WTC11 (cell line): ENCODE data around the gene CBY1. TPM values are rescaled to one million over a fixed set of nuclear protein-coding genes. Genes with fewer than 3 reads are reported as not detected.
A peak's percentile ranks its signal among the peaks of the same experiment; 100 is the strongest.

ENCODE experiments used
- ATAC-seq: fragments of 200-7000 bp; cut with Tn5 transposase; 2 replicates; pipeline ENCODE4 v1.10.0; 2021; ENCODE audit warnings: mild to moderate bottlenecking, moderate library complexity
- CTCF ChIA-PET: fragments of 300-600 bp; sonication (Branson Sonifier 250); formaldehyde crosslinking; loops from one replicate; lab custom pipeline; 2021; ENCODE audit warnings: antibody characterized with exemption; lab: Charles Lee
- POLR2A ChIA-PET: fragments of 350-600 bp; sonication (Branson Sonifier 250); formaldehyde crosslinking; loops from one replicate; lab custom pipeline; 2021; ENCODE audit warnings: antibody characterized with exemption; lab: Charles Lee
- DNase-seq: peaks from one replicate; pipeline ENCODE4 v3.0.0; 2021; ENCODE audit warnings: low spot score
- H3K27ac Mint-ChIP-seq: 2 replicates; pipeline ENCODE4 v1.8.0; 2021; ENCODE audit warnings: mixed read lengths
- H3K27me3 Mint-ChIP-seq: 2 replicates; pipeline ENCODE4 v1.8.0; 2021; ENCODE audit warnings: low read depth, mild to moderate bottlenecking, moderate library complexity, mixed read lengths
- H3K36me3 Mint-ChIP-seq: 2 replicates; pipeline ENCODE4 v1.8.0; 2021; ENCODE audit warnings: mixed read lengths
- H3K4me1 Mint-ChIP-seq: 2 replicates; pipeline ENCODE4 v1.8.0; 2022; ENCODE audit warnings: mixed read lengths
- H3K4me3 Mint-ChIP-seq: 2 replicates; pipeline ENCODE4 v1.8.0; 2021; ENCODE audit warnings: mild to moderate bottlenecking, moderate library complexity, mixed read lengths
- H3K9me3 Mint-ChIP-seq: 2 replicates; pipeline ENCODE4 v1.8.0; 2021; ENCODE audit warnings: mixed read lengths
- ARID4B ChIP-seq: sonication (generic); formaldehyde crosslinking; IDR thresholded peaks from 2 replicates; pipeline ENCODE4 v1.8.0; 2023; ENCODE audit warnings: missing genetic modification reagents, mild to moderate bottlenecking, borderline replicate concordance
- ATF2 ChIP-seq: sonication (generic); formaldehyde crosslinking; IDR thresholded peaks from 2 replicates; pipeline ENCODE4 v1.8.1; 2022; ENCODE audit warnings: low read depth, missing genetic modification reagents, borderline replicate concordance
- CREM ChIP-seq: sonication (generic); formaldehyde crosslinking; IDR thresholded peaks from 2 replicates; pipeline ENCODE4 v1.8.1; 2022; ENCODE audit warnings: mild to moderate bottlenecking, missing genetic modification reagents, moderate library complexity
- CTCF ChIP-seq: fragments of 200-600 bp; IDR thresholded peaks from 2 replicates; pipeline ENCODE4 v1.8.0; 2022; ENCODE audit warnings: antibody characterized with exemption
- EMX1 ChIP-seq: fragments of 250-450 bp; sonication (Bioruptor Pico); IDR thresholded peaks from 2 replicates; pipeline ENCODE4 v1.8.0; 2021; ENCODE audit warnings: mild to moderate bottlenecking
- ESRRA ChIP-seq: sonication (generic); formaldehyde crosslinking; IDR thresholded peaks from 2 replicates; pipeline ENCODE4 v1.8.1; 2022; ENCODE audit warnings: mild to moderate bottlenecking, missing genetic modification reagents, borderline replicate concordance
- FOXJ3 ChIP-seq: sonication (generic); formaldehyde crosslinking; IDR thresholded peaks from 2 replicates; pipeline ENCODE4 v1.9.0; 2021; ENCODE audit warnings: missing genetic modification reagents, mild to moderate bottlenecking, borderline replicate concordance
- GABPB1 ChIP-seq: sonication (generic); formaldehyde crosslinking; IDR thresholded peaks from 2 replicates; pipeline ENCODE4 v1.8.1; 2023; ENCODE audit warnings: mild to moderate bottlenecking, missing genetic modification reagents
- JUN ChIP-seq: sonication (generic); formaldehyde crosslinking; IDR thresholded peaks from 2 replicates; pipeline ENCODE4 v1.8.0; 2023; ENCODE audit warnings: mild to moderate bottlenecking, missing genetic modification reagents
- NFE2L1 ChIP-seq: sonication (generic); formaldehyde crosslinking; IDR thresholded peaks from 2 replicates; pipeline ENCODE4 v1.8.1; 2023; ENCODE audit warnings: missing genetic modification reagents
- NFYB ChIP-seq: sonication (generic); formaldehyde crosslinking; conservative IDR thresholded peaks from 2 replicates; pipeline ENCODE4 v1.8.0; 2022; ENCODE audit warnings: low read depth, missing genetic modification reagents
- NR2C2 ChIP-seq: sonication (generic); formaldehyde crosslinking; IDR thresholded peaks from 2 replicates; pipeline ENCODE4 v1.8.0; 2022; ENCODE audit warnings: mild to moderate bottlenecking, missing genetic modification reagents
- OVOL2 ChIP-seq: fragments of 250-450 bp; sonication (Bioruptor Pico); IDR thresholded peaks from 2 replicates; pipeline ENCODE4 v1.9.0; 2021; ENCODE audit warnings: mild to moderate bottlenecking, borderline replicate concordance
- PRRX2 ChIP-seq: fragments of 250-450 bp; sonication (Bioruptor Pico); IDR thresholded peaks from 2 replicates; pipeline ENCODE4 v1.8.0; 2021; ENCODE audit warnings: mild to moderate bottlenecking
- SMAD4 ChIP-seq: sonication (generic); formaldehyde crosslinking; IDR thresholded peaks from 2 replicates; pipeline ENCODE4 v1.8.0; 2022; ENCODE audit warnings: mild to moderate bottlenecking, missing genetic modification reagents
- SOX15 ChIP-seq: fragments of 250-450 bp; sonication (Bioruptor Pico); IDR thresholded peaks from 2 replicates; pipeline ENCODE4 v1.9.0; 2021; ENCODE audit warnings: mild to moderate bottlenecking
- TEAD1 ChIP-seq: sonication (generic); formaldehyde crosslinking; IDR thresholded peaks from 2 replicates; pipeline ENCODE4 v1.8.0; 2022; ENCODE audit warnings: mild to moderate bottlenecking, missing genetic modification reagents
- ZNF138 ChIP-seq: sonication (generic); formaldehyde crosslinking; conservative IDR thresholded peaks from 2 replicates; pipeline ENCODE4 v1.8.1; 2022; ENCODE audit warnings: mild to moderate bottlenecking, moderate library complexity, missing genetic modification reagents
- ZNF317 ChIP-seq: sonication (generic); formaldehyde crosslinking; IDR thresholded peaks from 2 replicates; pipeline ENCODE4 v1.8.1; 2023; ENCODE audit warnings: low read depth, mild to moderate bottlenecking, moderate library complexity, missing genetic modification reagents, borderline replicate concordance
- ZNF423 ChIP-seq: fragments of 250-450 bp; sonication (Bioruptor Pico); IDR thresholded peaks from 2 replicates; pipeline ENCODE4 v2.1.2; 2022; ENCODE audit warnings: mild to moderate bottlenecking, moderate library complexity
- ZNF671 ChIP-seq: fragments of 250-450 bp; sonication (Bioruptor Pico); IDR thresholded peaks from 2 replicates; pipeline ENCODE4 v1.8.0; 2021; ENCODE audit warnings: mild to moderate bottlenecking
- total RNA-seq: library from RNA; stranded (reverse); gene quantifications from 3 replicates; pipeline ENCODE4 v1.2.3, GENCODE V29; 2021
- TF ChIP-seq, protein P1 (sequence below): sonication (generic); formaldehyde crosslinking; IDR thresholded peaks from 2 replicates; pipeline ENCODE4 v1.8.1; 2022; ENCODE audit warnings: mild to moderate bottlenecking, missing genetic modification reagents, moderate library complexity, borderline replicate concordance

The CBY1 gene
- total RNA-seq, 1 experiment from 2014 or later, result 26.5 TPM

DNA sequence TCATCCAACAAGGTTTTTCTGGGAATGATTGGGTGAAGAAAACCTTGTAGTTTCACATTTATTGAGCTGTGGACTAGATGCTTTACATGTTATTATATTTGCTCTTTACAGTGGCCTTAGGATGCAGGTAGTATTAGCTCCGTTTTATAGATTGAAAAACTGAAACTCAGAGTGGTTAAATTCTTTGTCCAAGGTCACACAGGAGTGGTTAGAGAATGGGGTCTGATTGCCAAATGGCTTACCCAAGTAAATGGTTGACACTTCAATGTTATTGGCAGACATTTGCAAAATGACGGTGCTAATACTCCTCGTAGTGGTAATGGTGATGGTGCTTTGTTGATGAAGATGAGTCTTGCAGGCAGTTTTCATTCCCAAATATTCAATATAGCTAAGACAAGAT, 51.5 kb downstream of the CBY1 start:
- CTCF ChIA-PET, result interaction anchor here (1.0 to 1.8 kb wide), 2 partner anchors 17 to 58 kb away, joined by 4 read pairs; no protein-coding TSS in a partner anchor
- peaks cover 65% of the 10 kb centered on the region for H3K4me1 Mint-ChIP-seq
- H3K27me3 Mint-ChIP-seq, result no peaks in the 10 kb centered on the region; the same call in 1 of the 2 replicates
- ATAC-seq (no peak), DNase-seq (no peak)
- no peak for TF ChIP-seq PRRX2
- no peak for TF ChIP-seq SOX15 (CRISPR knock-in tag)
- no peak for TF ChIP-seq NR2C2 (CRISPR knock-in tag)
- TF ChIP-seq ZNF423, result no peak
- no peak for TF ChIP-seq ZNF317 (CRISPR knock-in tag)
- TF ChIP-seq CREM (CRISPR knock-in tag), result no peak
- no peak for TF ChIP-seq ESRRA (CRISPR knock-in tag)
- no peak for TF ChIP-seq ZNF671 (CRISPR knock-in tag)
- no peaks in the 10 kb centered on the region for H3K9me3 Mint-ChIP-seq
- POLR2A ChIA-PET, result no interaction called here
- no peak overlapping the region; the same call in 1 of the 2 replicates for H3K27ac Mint-ChIP-seq
- H3K36me3 Mint-ChIP-seq, result peaks cover 14% of the 10 kb centered on the region
- H3K4me3 Mint-ChIP-seq, result peak overlapping the region; percentile 3

DNA sequence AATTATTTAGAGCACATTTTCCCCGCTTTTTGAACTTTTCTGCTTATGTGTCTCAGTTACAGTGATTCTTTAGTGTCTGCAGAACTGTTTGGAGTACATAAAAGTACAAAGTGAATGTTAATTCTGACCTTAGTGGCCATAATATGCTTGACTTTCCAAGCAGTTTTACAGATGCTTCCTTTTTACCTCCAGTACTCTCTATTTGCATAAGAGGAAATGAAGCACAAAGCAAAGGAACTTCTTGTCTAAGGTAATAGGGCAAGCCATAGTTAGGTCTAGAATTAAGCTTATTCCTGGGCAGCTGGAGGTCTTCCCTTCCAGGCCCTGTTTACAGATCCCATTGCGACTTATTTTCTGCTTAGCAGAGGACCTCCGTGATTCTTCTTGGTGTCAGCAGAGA, 52.9 kb downstream of the CBY1 start:
- peaks cover 67% of the 10 kb centered on the region for H3K4me1 Mint-ChIP-seq
- ChIA-PET POLR2A (interaction anchor here (0.7 kb wide), 1 partner anchor 60 kb away, joined by 3 read pairs; no protein-coding TSS in a partner anchor), CTCF (interaction anchor here (1.8 kb wide), 1 partner anchor 57 kb away, joined by 4 read pairs; no protein-coding TSS in a partner anchor)
- ATAC-seq, result no peak
- H3K27ac Mint-ChIP-seq, result peak overlapping the region; percentile 90
- H3K27me3 Mint-ChIP-seq, result no peaks in the 10 kb centered on the region; the same call in 1 of the 2 replicates
- no peak for DNase-seq
- H3K4me3 Mint-ChIP-seq, result no peak overlapping the region
- TF ChIP-seq OVOL2 (CRISPR knock-in tag) (no peak), EMX1 (CRISPR knock-in tag) (no peak), NFYB (CRISPR knock-in tag) (no peak), JUN (CRISPR knock-in tag) (no peak), GABPB1 (CRISPR knock-in tag) (no peak)
- TF ChIP-seq, protein P1, sequence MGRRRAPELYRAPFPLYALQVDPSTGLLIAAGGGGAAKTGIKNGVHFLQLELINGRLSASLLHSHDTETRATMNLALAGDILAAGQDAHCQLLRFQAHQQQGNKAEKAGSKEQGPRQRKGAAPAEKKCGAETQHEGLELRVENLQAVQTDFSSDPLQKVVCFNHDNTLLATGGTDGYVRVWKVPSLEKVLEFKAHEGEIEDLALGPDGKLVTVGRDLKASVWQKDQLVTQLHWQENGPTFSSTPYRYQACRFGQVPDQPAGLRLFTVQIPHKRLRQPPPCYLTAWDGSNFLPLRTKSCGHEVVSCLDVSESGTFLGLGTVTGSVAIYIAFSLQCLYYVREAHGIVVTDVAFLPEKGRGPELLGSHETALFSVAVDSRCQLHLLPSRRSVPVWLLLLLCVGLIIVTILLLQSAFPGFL (CRISPR knock-in tag), result no peak
- TF ChIP-seq, all 79 proteins: peak for 0
- Mint-ChIP-seq H3K36me3 (peaks cover 14% of the 10 kb centered on the region), H3K9me3 (no peaks in the 10 kb centered on the region)

- H3K36me3 Mint-ChIP-seq, result peaks cover 16% of the 10 kb centered on the region
- no peak for ATAC-seq
- ChIA-PET CTCF (no interaction called here), POLR2A (no interaction called here)
- DNase-seq, result no peak
- no peaks in the 10 kb centered on the region; the same call in 1 of the 2 replicates for H3K27me3 Mint-ChIP-seq
- no peak for TF ChIP-seq CREM (CRISPR knock-in tag)
- no peak for TF ChIP-seq ATF2 (CRISPR knock-in tag)
- TF ChIP-seq SMAD4 (CRISPR knock-in tag), result no peak
- TF ChIP-seq ESRRA (CRISPR knock-in tag), result no peak
- no peak for TF ChIP-seq NFE2L1
- TF ChIP-seq FOXJ3 (CRISPR knock-in tag), result no peak
- no peak for TF ChIP-seq ZNF138 (CRISPR knock-in tag)
- TF ChIP-seq CTCF, result no peak
- no peak for TF ChIP-seq ARID4B (CRISPR knock-in tag)
- TF ChIP-seq TEAD1 (CRISPR knock-in tag), result no peak
- no peak overlapping the region for H3K27ac Mint-ChIP-seq
- no peak overlapping the region for H3K4me3 Mint-ChIP-seq
- H3K4me1 Mint-ChIP-seq, result peaks cover 61% of the 10 kb centered on the region
- no peaks in the 10 kb centered on the region for H3K9me3 Mint-ChIP-seq
These were observed 53.9 kb downstream of the CBY1 start for GRCh38 chr22:38710351-38710750.
